ENCODE results near the gene PRDM7.

GRCh38 chr16:90072442-90073105 is 4.6 kb downstream of the PRDM7 start:
- TF ChIP-seq POLR2A (IDR thresholded peaks at IDR 0.05) (no peak), CTCF (IDR thresholded peaks at IDR 0.05) (no peak), EP300 (IDR thresholded peaks at IDR 0.05; ENCODE audit: low read depth) (no peak), POLR2AphosphoS5 (IDR thresholded peaks at IDR 0.05) (no peak)
